ENCODE results near the gene NOL4L. TPM values are rescaled to one million over a fixed set of nuclear protein-coding genes. Genes with fewer than 3 reads are reported as not detected.
"Not testable (repeated sequence)": the region's sequence is repeated elsewhere in the genome, so short reads cannot be mapped to it uniquely, and the experiment has no call there.

Gene NOL4L
- total RNA-seq, 1 experiment from 2014 or later, result 1.3 TPM

DNA sequence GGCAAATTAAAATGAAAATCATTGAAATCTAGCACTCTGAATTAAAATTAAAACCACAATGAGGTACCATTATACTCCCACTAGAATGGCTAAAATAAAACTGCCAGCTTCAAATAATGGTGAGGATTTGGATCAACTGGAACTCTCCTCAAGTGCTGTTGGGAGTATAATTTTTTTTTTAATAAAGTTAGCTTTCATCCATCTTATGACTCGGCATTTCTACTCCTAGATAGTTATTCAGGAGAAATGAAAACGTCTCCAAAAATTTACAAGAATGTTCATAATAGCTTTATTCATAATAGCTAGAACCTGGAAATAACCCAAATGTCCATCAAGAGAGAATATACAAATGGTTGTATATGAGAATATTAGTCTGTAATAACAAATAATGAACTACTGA lies 163.8 kb downstream of the NOL4L start:
- Histone ChIP-seq H3K27me3 (no peaks in the 10 kb centered on the region), H3K4me3 (no peak overlapping the region), H3K9me3 (no peaks in the 10 kb centered on the region), H3K36me3 (peaks cover 15% of the 10 kb centered on the region)
- no peak for DNase-seq

DNA sequence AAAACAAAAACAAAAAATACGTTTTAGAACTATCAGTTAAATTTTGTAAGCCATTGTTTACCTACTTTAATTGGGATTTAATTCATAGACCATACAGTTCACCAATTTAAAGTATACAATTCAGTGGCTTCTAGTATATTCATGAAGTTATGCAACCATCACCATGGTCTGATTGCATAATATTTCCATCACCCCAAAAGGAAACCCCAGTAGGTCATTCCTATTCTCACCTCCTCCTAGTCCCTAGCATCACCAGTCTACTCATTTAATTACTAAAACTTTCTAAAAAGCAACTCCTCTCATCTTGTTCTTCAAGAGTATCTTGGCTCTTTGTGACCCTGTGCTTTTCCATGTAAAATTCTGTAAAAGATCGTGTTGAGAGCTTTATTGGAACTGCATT lies 166.8 kb downstream of the NOL4L start:
- Histone ChIP-seq H3K27me3 (no peaks in the 10 kb centered on the region), H3K4me3 (no peak overlapping the region), H3K36me3 (peaks cover 20% of the 10 kb centered on the region), H3K9me3 (no peaks in the 10 kb centered on the region)
- DNase-seq, result no peak

DNA sequence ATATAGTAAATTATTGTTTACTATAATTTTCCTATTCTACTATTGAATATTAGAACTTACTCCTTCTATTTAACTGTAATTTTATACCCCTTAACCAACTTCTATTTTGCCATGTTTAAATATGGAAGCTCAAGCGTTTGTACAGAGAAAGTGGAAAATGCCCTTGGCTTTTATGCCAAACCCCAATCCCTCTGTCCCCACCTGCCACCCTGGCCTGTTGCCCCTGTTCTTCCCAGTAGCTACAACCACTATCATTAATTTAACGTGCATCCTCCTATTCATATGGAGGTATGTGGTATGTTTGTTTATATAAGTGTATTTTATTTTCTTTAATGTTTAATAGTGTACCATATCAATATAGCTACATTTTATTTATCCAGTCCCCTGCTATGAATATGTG lies 168.9 kb downstream of the NOL4L start:
- Histone ChIP-seq H3K27me3 (no peaks in the 10 kb centered on the region), H3K36me3 (peaks cover 27% of the 10 kb centered on the region), H3K4me3 (no peak overlapping the region), H3K9me3 (no peaks in the 10 kb centered on the region)
- no peak for DNase-seq

DNA sequence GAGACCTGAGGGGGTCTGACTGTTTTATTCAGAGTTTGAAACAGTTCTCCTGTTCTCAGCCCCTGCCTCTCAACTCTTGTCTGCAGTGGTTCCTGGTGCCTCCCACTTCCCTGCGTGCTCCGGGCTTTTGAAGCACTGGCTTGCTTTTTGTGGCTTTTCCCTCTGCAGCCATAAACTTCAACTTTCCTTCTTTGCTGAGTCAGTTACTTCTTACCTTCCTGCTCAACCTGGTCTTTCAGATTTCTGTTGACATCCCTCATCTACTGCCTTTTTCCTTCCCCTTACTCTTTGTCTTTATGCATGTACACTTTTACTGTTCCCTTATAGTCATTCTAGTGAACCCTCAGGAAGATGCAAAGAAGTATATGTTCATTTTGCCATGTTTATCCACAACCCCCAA lies 169.6 kb downstream of the NOL4L start:
- DNase-seq, result no peak
- no peaks in the 10 kb centered on the region for H3K9me3 ChIP-seq
- H3K4me3 ChIP-seq, result no peak overlapping the region
- peaks cover 27% of the 10 kb centered on the region for H3K36me3 ChIP-seq
- H3K27me3 ChIP-seq, result no peaks in the 10 kb centered on the region

DNA sequence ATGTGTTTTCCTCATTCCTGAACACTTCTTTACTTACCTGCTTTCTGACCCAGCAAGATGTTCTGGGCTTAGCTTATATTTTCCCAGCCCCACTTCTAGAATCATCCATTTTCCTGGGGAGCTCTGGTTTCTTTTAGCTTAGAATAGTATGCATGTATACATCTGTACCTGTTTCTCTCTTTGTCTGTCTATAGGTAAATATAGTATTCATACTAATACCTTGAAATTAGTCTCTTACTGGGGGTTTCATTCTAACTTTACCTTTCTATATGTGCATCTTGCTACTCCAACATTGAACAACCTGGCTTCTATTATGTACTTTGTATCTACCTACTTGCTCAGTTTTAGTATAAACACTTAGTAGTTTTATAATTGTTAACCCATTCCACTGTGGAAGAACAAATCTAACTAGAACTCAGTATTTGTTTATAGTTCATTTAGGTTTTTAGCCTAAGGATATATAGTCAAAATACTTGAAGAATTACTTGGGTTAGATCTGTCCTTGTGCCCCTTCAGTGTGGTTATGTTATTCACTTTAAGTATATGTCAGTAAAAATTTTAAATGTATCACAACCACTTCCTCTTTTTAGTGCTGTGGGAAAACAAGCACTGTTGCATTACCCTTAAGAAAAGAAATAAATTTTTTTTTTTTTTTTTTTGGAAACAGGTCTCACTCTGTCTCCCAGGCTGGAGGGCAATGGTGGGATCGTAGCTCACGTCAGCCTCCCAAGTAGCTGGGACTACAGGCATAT lies 173.0 kb downstream of the NOL4L start:
- H3K27me3 ChIP-seq, result no peaks in the 10 kb centered on the region
- H3K9me3 ChIP-seq, result no peaks in the 10 kb centered on the region
- H3K36me3 ChIP-seq, result peaks cover 45% of the 10 kb centered on the region
- DNase-seq, result no peak
- H3K4me3 ChIP-seq, result no peak overlapping the region

DNA sequence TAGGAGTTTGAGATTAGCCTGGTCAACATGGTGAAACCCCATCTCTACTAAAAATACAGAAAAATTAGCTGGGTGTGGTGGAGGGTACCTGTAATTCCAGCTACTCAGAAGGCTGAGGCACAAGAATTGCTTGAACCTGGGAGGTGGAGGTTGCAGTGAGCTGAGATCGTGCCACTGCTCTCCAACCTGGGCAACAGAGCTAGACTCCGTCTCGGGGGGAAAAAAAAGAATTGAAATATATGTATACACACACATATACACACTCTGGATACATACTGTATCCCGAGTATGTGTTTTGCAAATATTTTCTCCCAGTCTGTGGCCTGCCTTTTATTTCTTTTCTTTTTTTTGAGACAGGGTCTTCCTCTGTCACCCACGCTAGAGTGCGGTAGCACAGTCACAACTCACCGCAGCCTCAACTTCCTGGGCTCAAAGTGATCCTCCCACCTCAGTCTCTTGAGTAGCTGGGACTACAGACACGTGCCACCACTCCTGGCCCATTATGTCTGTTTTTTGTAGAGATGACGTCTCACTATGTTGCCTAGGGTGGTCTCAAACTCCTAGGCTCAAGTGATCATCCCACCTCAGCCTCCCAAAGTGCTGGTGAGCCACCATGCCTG lies 177.9 kb downstream of the NOL4L start:
- not testable (repeated sequence) for H3K4me3 ChIP-seq, H3K27me3 ChIP-seq, DNase-seq, H3K9me3 ChIP-seq
- peaks cover 48% of the 10 kb centered on the region for H3K36me3 ChIP-seq

DNA sequence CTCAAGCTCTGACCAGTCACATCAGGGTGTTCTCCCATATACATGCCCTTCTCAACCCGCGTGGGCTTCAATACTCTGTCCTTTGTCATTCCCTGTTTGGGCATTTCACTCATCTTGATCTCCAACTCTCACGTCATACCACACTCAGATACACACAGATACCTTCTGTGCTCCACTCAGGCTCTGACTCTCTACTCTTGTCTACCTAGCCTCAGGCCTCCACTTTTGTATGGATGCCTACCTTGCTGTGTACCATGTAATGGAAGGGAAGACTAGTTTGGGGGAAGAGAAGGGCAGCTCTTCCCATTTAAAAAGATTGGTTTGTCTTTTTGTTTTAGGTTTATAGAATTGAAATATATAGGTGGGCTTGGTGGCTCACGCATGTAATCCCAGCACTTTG lies 178.4 kb downstream of the NOL4L start:
- DNase-seq, result no peak
- H3K36me3 ChIP-seq, result peaks cover 44% of the 10 kb centered on the region
- no peaks in the 10 kb centered on the region for H3K27me3 ChIP-seq
- H3K4me3 ChIP-seq, result no peak overlapping the region
- no peaks in the 10 kb centered on the region for H3K9me3 ChIP-seq

DNA sequence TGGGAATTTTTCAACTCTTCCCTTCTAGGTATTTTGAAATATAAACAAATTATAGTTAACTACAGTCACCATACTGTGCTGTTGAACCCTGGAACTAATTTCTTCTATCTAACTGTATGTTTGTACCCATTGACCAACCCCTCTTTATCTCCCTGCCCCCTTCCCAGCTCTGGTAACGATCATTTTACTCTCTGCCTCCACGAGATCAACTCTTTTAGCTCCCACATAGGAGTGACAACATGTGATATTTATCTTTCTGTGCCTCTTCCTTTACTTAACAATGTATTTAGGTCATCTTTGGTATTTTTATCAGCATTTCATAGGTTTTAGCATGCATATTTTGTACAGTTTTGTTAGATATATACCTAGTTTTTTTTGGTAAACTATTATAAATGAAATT lies 181.1 kb downstream of the NOL4L start:
- H3K9me3 ChIP-seq, result no peaks in the 10 kb centered on the region
- no peaks in the 10 kb centered on the region for H3K27me3 ChIP-seq
- peaks cover 40% of the 10 kb centered on the region for H3K36me3 ChIP-seq
- H3K4me3 ChIP-seq, result no peak overlapping the region
- DNase-seq, result no peak

DNA sequence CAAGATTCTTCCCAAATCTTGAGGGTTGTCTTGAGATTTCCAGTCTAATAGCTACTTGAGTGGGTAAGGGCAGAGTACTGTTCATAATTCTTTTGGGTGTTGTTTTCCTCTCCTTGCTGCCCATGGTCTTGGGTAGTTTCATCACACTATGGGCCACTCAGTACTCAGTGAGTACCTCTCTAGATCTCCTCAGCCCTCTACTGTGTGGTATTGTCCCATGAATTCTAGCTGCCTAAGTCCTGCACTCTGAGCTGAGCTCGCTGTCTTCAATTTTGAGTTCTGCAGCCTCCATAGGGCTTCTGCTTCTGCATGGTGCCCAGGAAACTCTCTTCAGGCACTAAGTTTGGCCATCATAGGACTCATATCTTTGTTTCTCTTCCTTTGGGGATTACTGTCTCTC lies 184.7 kb downstream of the NOL4L start:
- Histone ChIP-seq H3K9me3 (no peaks in the 10 kb centered on the region), H3K36me3 (peaks cover 35% of the 10 kb centered on the region), H3K27me3 (no peaks in the 10 kb centered on the region), H3K4me3 (no peak overlapping the region)
- no peak for DNase-seq

DNA sequence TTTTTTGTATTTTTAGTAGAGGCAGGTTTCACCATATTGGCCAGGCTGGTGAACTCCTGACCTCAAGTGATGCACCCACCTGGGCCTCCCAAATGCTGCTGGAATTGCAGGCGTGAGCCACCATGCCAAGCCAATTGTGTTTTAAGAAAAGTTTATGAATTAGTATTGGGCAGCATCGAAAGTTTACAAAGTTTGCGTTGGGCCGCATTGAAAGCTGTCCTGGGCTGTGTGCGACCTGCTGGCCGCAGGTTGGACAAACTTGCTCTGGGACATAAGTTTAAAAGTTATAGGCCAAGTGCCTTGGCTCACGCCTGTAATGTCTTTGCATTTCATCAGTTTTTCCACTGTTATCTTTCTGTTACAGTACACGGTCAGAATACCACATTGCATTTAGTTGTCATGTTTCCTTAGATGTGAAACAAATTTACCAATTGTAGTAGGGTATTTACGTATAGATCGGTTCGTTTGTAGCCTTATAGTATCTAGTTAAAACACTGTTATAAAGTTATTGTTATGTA lies 187.5 kb downstream of the NOL4L start:
- DNase-seq, result no peak
- H3K36me3 ChIP-seq, result peaks cover 51% of the 10 kb centered on the region
- H3K27me3 ChIP-seq, result no peaks in the 10 kb centered on the region
- no peak overlapping the region for H3K4me3 ChIP-seq
- H3K9me3 ChIP-seq, result no peaks in the 10 kb centered on the region

DNA sequence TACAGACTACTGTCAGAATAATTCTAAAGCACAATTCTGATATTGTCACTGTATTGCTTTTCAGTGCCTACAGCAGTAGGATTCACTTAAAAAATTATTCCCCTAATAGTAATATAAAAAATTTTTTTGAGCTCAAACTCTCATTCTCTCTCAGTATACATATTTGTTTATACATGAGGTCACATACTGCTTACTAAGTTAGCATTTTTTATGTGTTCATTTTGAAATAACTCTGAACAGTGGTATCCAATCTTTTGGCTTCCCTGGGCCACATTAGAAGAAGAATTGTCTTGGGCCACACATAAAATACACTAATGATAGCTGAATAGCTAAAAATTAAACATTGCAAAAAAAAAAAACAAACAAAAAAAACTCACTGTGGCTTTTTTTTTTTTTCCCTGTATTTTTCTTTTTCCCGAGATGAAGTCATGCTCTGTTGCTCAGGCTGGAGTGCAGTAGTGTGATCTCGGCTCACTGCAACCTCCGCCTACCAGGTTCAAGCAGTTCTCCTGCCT lies 188.4 kb downstream of the NOL4L start:
- H3K4me3 ChIP-seq, result no peak overlapping the region
- H3K27me3 ChIP-seq, result no peaks in the 10 kb centered on the region
- peaks cover 51% of the 10 kb centered on the region for H3K36me3 ChIP-seq
- DNase-seq, result no peak
- H3K9me3 ChIP-seq, result no peaks in the 10 kb centered on the region

DNA sequence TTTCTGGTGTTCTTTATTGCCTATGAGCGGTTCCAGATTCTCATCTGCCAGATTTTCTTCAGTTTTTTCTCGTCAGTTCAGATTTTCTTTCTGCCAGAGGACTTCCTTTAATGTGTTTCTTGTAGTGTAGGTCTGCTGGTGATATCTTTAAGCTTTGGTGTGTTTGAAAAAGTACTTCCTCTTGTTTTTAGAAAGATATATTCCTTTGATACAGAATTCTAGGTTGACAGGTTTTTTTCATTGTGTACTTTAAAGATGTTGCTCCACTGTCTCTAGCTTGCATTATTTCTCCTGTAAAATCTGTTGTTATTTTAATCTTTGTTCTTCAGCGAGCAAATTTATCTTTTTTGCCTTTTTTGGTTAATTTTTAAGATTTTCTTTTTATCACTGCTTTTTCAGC lies 190.1 kb downstream of the NOL4L start:
- H3K9me3 ChIP-seq, result no peaks in the 10 kb centered on the region
- no peak for DNase-seq
- no peak overlapping the region for H3K4me3 ChIP-seq
- no peaks in the 10 kb centered on the region for H3K27me3 ChIP-seq
- H3K36me3 ChIP-seq, result peaks cover 60% of the 10 kb centered on the region

Other genes with a start within 250 kb of the NOL4L start
- 25.2 and 39.8 TPM in 2 replicates for gene ASXL1, start 227.0 kb downstream of the NOL4L start, total RNA-seq (2014; rRNA removed; shearing (Covaris generic); ENCODE audit: low replicate concordance)
- gene C20orf203, start 88.6 kb upstream of the NOL4L start, total RNA-seq (2014; rRNA removed; shearing (Covaris generic); ENCODE audit: low replicate concordance), result not detected in 2 replicates
- gene COMMD7, start 158.1 kb upstream of the NOL4L start, total RNA-seq (2014; rRNA removed; shearing (Covaris generic); ENCODE audit: low replicate concordance), result 70.5 and 112 TPM in 2 replicates
- gene DNMT3B, start 177.1 kb upstream of the NOL4L start, total RNA-seq (2014; rRNA removed; shearing (Covaris generic); ENCODE audit: low replicate concordance), result 5.6 and 6.6 TPM in 2 replicates
- gene MAPRE1, start 234.6 kb upstream of the NOL4L start, total RNA-seq (2014; rRNA removed; shearing (Covaris generic); ENCODE audit: low replicate concordance), result 84.1 and 106 TPM in 2 replicates

All from MG63 (cell line).